ENCODE results near the gene YIPF5.

The YIPF5 gene

GRCh38 chr5:144122081-144122480 is 48.4 kb downstream of the YIPF5 start:
- no peak for DNase-seq

GRCh38 chr5:144121577-144121976 is 48.9 kb downstream of the YIPF5 start:
- DNase-seq = no peak

- DNase-seq = no peak
Observed at GRCh38 chr5:144120661-144121180, 49.7 kb downstream of the YIPF5 start.

GRCh38 chr5:144117412-144117811 is 53.0 kb downstream of the YIPF5 start:
- DNase-seq = no peak

- DNase-seq = no peak
Observed at GRCh38 chr5:144114571-144114970, 55.9 kb downstream of the YIPF5 start.

All from activated CD4-positive, alpha-beta T cell treated with anti-CD3 and anti-CD28 coated beads for 4 hours (primary cell).